Measurements from ENCODE around the gene EXOSC3.

EXOSC3 gene

GRCh38 chr9:37740631-37741328 is 44.1 kb downstream of the EXOSC3 start:
- DNase-seq (ENCODE audit: extremely low read depth, low read depth), result no peak

GRCh38 chr9:37740128-37740527 is 44.7 kb downstream of the EXOSC3 start:
- no peak for DNase-seq (ENCODE audit: extremely low read depth, low read depth)
- no peak for TF ChIP-seq CTCF (IDR thresholded peaks at IDR 0.05; ENCODE audit: low read depth, low read length)

More at GRCh38 chr9:37740631-37741328, 44.1 kb downstream of the EXOSC3 start:
- no peak for TF ChIP-seq CTCF (IDR thresholded peaks at IDR 0.05; ENCODE audit: low read depth, low read length)

- DNase-seq (ENCODE audit: extremely low read depth, low read depth), result no peak
- TF ChIP-seq CTCF (IDR thresholded peaks at IDR 0.05; ENCODE audit: low read depth, low read length), result no peak
Observed at GRCh38 chr9:37739222-37739621, 45.6 kb downstream of the EXOSC3 start.

GRCh38 chr9:37732952-37733351 is 51.9 kb downstream of the EXOSC3 start:
- no peak for DNase-seq (ENCODE audit: extremely low read depth, low read depth)
- TF ChIP-seq CTCF (IDR thresholded peaks at IDR 0.05; ENCODE audit: low read depth, low read length), result no peak

- DNase-seq (ENCODE audit: extremely low read depth, low read depth), result no peak
- no peak for TF ChIP-seq CTCF (IDR thresholded peaks at IDR 0.05; ENCODE audit: low read depth, low read length)
Observed at GRCh38 chr9:37732086-37732741, 52.6 kb downstream of the EXOSC3 start.

GRCh38 chr9:37730839-37731238 is 54.0 kb downstream of the EXOSC3 start:
- DNase-seq (ENCODE audit: extremely low read depth, low read depth), result no peak
- no peak for TF ChIP-seq CTCF (IDR thresholded peaks at IDR 0.05; ENCODE audit: low read depth, low read length)

- TF ChIP-seq CTCF (IDR thresholded peaks at IDR 0.05; ENCODE audit: low read depth, low read length), result no peak
- DNase-seq (ENCODE audit: extremely low read depth, low read depth), result no peak
Observed at GRCh38 chr9:37730256-37730655, 54.6 kb downstream of the EXOSC3 start.
